Activated T-cell treated with anti-CD3 and anti-CD28 coated beads for 4 hours (primary cell): Measurements from ENCODE around the gene INSIG1.

ENCODE experiments used
- DNase-seq: peaks from one replicate; pipeline ENCODE4 v3.0.0-alpha.2; 2020

Gene INSIG1

GRCh38 chr7:155305231-155305904, 7.7 kb downstream of the INSIG1 start:
- no peak for DNase-seq

- no peak for DNase-seq
Observed at GRCh38 chr7:155306673-155307470, 9.2 kb downstream of the INSIG1 start.

GRCh38 chr7:155308330-155309020, 10.8 kb downstream of the INSIG1 start:
- DNase-seq: no peak

DNA sequence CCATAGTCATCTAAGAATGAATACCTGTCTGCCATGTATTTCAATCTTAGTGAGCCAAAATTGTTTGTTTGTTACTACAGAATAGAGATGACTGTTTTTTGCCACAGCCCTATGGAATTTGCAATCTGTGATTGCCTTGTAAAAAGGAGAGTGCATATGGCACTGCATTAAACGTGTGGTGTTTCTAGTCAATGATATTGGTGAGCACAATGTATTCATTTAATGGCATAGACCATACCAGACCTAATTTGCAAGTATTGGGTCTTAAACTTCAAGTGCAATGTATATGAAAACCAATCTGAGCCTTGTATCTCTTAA, 11.3 kb downstream of the INSIG1 start:
- DNase-seq: no peak

- no peak for DNase-seq
Observed at GRCh38 chr7:155310425-155311114, 12.9 kb downstream of the INSIG1 start.

- DNase-seq: no peak
Observed at GRCh38 chr7:155311826-155312537, 14.3 kb downstream of the INSIG1 start.

DNA sequence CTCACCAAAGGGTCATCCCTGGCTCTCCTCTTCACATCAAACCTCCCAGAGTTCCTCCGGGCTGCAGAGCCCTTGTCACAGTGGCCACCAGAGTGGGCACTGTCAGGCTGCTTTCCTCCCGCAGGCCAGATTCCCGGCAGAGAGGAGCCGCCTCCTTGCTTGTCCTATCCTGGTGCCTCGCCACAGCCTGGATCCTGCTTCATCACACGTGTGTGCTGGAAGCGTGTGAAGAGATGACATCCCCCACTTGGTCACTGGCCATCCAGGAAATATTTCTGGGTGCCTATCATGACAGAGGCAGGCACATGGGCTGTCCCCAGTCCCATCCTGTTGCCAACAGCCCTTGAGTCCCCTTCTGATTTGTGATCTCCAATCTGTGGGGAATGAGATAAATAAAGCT, 15.0 kb downstream of the INSIG1 start:
- no peak for DNase-seq

GRCh38 chr7:155313096-155313495, 15.4 kb downstream of the INSIG1 start:
- DNase-seq: no peak

- no peak for DNase-seq
Observed at GRCh38 chr7:155315977-155316376, 18.3 kb downstream of the INSIG1 start.

DNA sequence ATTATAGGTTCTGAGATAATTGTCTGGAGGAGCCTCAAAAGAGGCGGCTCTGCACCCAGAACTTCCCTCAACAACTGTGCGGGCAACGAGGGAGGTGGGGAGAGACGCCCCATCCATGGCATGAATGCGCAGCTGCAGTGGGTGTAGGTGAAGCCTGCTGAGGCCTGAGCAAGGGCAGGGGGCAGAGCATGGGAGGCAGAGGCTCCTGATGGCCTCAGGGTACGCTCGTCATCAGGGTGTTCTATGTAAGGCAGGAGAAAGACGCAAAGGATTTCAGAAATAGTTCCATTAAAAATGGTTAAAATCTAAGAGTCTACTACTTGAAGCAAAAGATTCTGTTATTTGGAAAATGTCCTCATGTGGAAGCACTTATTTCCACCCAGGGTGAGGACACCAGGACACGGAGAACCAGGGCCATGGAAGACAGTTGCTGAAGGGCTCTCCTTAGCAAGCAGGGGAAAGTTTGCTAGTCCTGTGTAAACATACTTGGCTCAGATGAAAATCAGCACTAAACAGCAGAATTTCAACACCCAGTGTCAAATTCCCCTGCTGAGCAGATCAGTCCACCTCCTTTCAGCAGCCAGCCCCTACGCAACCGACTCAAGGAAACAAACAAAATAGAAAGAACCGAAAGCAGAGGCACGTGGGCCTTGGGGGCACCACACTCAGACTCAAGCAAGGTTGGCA, 18.9 kb downstream of the INSIG1 start:
- DNase-seq: no peak

DNA sequence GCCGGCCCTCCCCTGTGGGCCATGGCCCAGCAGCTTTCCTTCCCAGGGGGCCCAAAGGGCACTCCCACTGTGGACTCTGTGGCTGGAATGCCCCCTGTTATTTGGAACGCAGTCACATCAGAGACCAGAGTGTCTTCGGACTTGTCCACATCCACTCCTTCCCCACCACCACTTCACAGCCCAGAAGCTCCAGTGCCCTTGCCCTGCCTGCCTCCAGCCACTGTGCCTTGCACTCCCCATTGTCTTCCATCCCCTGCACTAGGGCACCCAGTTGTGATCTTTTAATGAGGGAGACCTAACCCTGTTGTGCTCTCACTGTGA, 19.4 kb downstream of the INSIG1 start:
- DNase-seq: no peak

- no peak for DNase-seq
Observed at GRCh38 chr7:155318245-155318644, 20.6 kb downstream of the INSIG1 start.

DNA sequence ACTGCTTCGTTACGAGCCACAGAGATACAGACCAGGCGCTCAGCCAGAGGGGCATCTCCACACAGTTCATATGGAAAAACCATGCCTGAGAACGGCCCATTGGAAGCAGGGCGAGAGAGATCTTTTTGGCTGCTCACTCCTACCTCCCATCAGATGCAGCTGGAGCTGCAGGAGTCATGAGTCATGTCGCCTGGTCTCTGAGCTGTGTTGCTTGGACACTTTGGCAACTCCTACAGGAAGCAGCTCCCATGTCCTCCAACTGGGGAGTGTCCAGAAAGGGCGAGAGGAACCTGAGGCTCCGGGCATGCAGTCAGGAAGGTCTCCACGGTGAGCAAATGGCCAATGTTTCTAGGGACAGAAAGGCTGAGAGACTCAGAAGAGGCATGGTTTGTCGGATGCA, 24.9 kb downstream of the INSIG1 start:
- no peak for DNase-seq

GRCh38 chr7:155323001-155323638, 25.4 kb downstream of the INSIG1 start:
- DNase-seq: no peak

- no peak for DNase-seq
Observed at GRCh38 chr7:155324012-155324917, 26.6 kb downstream of the INSIG1 start.

GRCh38 chr7:155324918-155325235, 27.2 kb downstream of the INSIG1 start:
- no peak for DNase-seq

DNA sequence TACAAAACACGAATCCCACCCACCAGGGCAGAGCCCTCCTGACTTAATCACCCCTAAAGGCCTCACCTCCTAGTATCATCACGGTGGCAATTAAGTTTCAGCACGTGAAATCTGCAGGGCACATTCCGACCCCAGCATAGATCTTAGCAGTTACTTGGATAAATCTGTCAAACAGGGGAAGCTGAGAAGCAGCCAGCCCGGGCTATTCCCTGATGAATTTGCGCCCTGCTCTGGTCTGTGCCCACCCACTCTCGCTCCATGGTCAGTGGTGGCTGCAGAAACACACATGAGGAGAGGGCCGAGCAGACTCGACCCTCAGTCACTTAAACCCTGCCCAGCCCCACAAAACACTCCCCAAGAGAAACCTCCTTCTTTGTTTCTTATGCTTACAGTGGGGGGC, 28.7 kb downstream of the INSIG1 start:
- no peak for DNase-seq

DNA sequence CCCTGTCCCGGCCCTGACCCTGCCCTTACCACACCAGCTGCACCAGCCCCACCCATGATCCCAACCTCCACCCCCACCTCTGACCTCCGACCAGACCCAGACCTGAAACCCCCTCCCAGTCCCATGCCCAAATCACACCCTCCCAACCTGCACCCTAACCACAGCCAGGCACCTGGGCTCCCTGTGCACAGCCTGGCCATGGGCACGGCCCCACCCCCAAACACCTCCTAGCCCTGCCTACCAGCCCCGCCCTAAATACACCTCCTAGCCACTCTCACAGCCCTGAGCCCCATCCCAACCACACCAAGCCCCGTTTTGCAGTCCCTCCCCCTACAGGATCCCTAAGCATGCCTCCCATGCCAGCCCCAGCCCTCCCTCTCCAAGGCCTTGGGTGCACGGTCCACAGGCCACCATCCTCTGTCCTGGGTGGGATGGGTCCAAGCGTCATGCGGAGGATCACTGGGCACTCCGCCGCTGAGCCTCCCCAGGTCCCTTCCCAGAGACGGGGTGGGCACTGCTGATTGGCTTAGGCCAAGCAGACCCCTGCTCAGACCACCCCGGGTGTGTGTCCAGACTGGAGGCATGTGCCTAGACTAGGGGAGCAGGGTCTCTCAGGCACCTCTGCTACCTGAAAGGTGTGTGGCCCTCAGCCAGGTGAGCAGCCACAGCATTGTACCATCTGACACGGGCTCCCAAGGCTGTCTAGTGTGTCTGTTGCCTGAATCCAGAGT, 30.1 kb downstream of the INSIG1 start:
- DNase-seq: no peak

DNA sequence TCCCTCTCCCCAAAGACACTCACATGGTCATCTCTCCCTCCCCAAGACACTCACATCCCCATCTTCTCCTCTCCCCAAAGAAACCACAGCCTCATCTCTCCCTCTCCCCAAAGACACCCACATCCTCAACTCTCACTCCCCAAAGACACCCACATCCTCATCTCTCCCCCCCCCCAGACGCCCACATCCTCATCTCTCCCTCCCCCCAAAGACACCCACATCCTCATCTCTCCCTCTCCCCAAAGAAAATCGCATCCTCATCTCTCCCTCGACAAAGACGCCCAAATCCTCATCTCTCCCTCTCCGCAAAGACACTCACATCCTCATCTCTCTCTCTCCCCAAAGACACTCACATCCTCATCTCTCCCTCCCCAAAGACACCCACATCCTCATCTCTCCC, 31.5 kb downstream of the INSIG1 start:
- no peak for DNase-seq

DNA sequence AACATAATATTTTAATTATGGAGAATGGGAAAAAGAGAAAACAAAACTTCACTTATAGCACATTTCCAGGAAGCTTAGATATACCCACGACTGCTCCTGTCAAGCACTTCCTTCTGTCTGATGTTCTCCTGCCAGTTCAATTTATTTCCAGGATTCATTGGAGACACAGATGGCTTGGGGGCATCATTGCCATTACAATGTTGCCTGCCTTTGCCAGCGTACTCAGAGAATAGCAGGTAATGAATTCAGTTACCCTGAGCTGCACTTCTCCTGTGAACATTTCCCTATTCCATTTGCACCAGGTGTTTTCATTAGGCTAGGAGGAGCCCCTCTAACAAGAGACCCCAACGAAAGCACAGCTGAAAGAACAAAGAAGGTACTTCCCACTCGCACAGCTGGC, 33.7 kb downstream of the INSIG1 start:
- no peak for DNase-seq
